ENCODE measurements around the gene SLC25A27.

- no peak for TF ChIP-seq POLR2A (IDR thresholded peaks at IDR 0.05)
- no peak for TF ChIP-seq CTCF (IDR thresholded peaks at IDR 0.05)
Measured at GRCh38 chr6:46635462-46635861, 17.3 kb upstream of the SLC25A27 start.

Data from heart left ventricle (tissue), 13 donors.